Activated CD4-positive, alpha-beta T cell treated with anti-CD3 and anti-CD28 coated beads, Interleukin-2, amount 10 ng/mL, durations not matched to agents 24 days and 14 days (primary cell): ENCODE results near the gene PLAGL2. TPM values are rescaled to one million over a fixed set of nuclear protein-coding genes. Genes with fewer than 3 reads are reported as not detected.

ENCODE experiments used
- DNase-seq: peaks from one replicate; pipeline ENCODE4 v3.0.0; 2022
- H3K27ac Mint-ChIP-seq: one replicate; pipeline ENCODE4 v1.8.0; 2022; ENCODE audit warnings: mild to moderate bottlenecking, mixed read lengths
- H3K27me3 Mint-ChIP-seq: one replicate; pipeline ENCODE4 v1.8.0; 2022; ENCODE audit warnings: mixed read lengths
- H3K36me3 Mint-ChIP-seq: one replicate; pipeline ENCODE4 v1.8.0; 2022; ENCODE audit warnings: low read depth, mild to moderate bottlenecking, mixed read lengths
- H3K4me1 Mint-ChIP-seq: one replicate; pipeline ENCODE4 v1.8.0; 2021; ENCODE audit warnings: mixed read lengths
- H3K4me3 Mint-ChIP-seq: one replicate; pipeline ENCODE4 v1.8.0; 2022; ENCODE audit warnings: mild to moderate bottlenecking, moderate library complexity, mixed read lengths
- H3K9me3 Mint-ChIP-seq: one replicate; pipeline ENCODE4 v1.8.0; 2021; ENCODE audit warnings: mixed read lengths
- intact Hi-C: fragments of 100-400 bp; cut with micrococcal nuclease; formaldehyde crosslinking; loops from one replicate; pipeline ENCODE4 v1.15.1; 2023
- total RNA-seq: library from RNA; stranded (reverse); gene quantifications from 2 replicates; pipeline ENCODE4 v1.2.3, GENCODE V29; 2022

PLAGL2 gene
- total RNA-seq, 1 donor from 2014 or later = 119 TPM

DNA sequence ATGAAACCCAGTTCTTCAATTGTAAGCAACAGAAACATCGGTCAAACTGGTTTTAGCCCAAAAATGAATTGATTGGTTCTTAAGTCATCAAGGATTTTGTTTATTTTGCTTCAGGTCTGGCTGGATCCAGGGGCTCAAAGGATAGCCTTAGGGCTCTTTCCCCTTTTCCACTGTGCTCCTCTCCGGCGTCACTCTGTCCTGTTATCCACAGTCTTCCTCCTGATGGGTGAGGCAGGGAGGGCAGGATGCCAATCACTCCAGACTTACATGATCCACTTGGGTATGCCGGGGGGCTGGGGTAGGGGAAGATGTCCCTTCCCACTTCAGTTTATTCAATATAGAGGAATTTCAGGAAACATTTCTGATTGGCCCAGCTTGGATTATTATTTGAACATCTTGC lies 40.0 kb downstream of the PLAGL2 start:
- Mint-ChIP-seq H3K27ac (no peak overlapping the region), H3K4me3 (no peak overlapping the region), H3K4me1 (peaks cover 3% of the 10 kb centered on the region)

DNA sequence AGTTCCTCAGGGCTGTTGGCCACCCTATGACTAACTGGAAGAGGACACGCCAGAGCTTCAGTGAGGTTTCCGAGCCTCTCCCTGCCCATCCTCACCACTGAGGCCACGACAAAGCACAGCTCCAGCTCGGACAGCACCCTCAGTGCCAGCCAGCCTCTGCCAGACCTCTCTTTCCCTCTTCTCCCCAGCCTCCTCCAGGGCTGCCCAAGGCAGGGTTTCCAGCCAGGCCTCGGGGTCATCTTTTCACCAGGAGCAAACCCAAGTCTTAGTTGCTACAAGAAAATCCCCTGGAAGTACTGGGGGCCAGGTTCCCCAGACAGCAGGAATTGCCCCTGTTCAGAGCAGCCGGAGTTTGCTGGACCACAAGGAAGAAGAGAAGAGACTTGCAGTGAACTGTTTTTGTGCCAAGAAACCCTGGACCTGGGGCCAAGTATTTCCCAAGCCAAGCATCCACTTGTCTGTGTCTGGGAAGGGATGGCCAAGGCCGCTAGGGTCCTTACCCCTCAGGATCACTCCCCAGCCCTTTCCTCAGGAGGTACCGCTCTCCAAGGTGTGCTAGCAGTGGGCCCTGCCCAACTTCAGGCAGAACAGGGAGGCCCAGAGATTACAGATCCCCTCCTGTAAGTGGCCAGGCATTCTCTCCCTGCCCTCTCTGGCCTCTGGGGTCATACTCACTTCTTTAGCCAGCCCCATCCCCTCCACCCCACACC lies 41.6 kb downstream of the PLAGL2 start:
- intact Hi-C loops = no loop called here
- Mint-ChIP-seq H3K27ac (no peak overlapping the region), H3K27me3 (no peaks in the 10 kb centered on the region), H3K36me3 (peaks cover 51% of the 10 kb centered on the region), H3K4me3 (no peak overlapping the region), H3K9me3 (no peaks in the 10 kb centered on the region), H3K4me1 (peaks cover 3% of the 10 kb centered on the region)
- DNase-seq = no peak

More for the DNA sequence above, 40.0 kb downstream of the PLAGL2 start:
- no peaks in the 10 kb centered on the region for H3K27me3 Mint-ChIP-seq
- H3K9me3 Mint-ChIP-seq = no peaks in the 10 kb centered on the region
- H3K36me3 Mint-ChIP-seq = peaks cover 36% of the 10 kb centered on the region
- no peak for DNase-seq
- intact Hi-C loops = no loop called here

DNA sequence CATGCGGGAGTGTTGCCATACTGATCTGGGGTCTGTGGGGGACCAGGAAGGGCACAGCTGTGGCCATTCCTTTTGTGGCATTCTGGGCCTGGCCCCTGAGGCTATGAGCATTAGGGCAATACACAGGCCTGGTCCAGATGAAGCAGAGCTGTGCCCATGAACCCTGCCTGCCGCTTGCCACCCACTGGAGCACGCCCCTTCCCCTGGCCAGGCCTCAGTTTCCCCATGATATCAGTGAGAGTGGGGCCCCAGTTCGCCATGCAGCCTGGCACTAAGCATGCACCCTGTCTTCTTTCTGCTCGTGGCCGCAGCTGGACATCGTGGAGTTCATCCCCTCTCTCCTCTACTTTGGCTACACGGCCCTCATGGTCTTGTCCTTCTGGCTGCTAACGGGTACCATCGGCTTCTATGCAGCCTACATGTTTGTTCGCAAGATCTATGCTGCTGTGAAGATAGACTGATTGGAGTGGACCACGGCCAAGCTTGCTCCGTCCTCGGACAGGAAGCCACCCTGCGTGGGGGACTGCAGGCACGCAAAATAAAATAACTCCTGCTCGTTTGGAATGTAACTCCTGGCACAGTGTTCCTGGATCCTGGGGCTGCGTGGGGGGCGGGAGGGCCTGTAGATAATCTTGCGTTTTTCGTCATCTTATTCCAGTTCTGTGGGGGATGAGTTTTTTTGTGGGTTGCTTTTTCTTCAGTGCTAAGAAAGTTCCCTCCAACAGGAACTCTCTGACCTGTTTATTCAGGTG lies 42.4 kb downstream of the PLAGL2 start:
- H3K27me3 Mint-ChIP-seq = no peaks in the 10 kb centered on the region
- H3K4me3 Mint-ChIP-seq = no peak overlapping the region
- H3K27ac Mint-ChIP-seq = no peak overlapping the region
- no peaks in the 10 kb centered on the region for H3K9me3 Mint-ChIP-seq
- H3K4me1 Mint-ChIP-seq = peaks cover 3% of the 10 kb centered on the region
- intact Hi-C loops = no loop called here
- no peak for DNase-seq
- H3K36me3 Mint-ChIP-seq = peaks cover 55% of the 10 kb centered on the region

DNA sequence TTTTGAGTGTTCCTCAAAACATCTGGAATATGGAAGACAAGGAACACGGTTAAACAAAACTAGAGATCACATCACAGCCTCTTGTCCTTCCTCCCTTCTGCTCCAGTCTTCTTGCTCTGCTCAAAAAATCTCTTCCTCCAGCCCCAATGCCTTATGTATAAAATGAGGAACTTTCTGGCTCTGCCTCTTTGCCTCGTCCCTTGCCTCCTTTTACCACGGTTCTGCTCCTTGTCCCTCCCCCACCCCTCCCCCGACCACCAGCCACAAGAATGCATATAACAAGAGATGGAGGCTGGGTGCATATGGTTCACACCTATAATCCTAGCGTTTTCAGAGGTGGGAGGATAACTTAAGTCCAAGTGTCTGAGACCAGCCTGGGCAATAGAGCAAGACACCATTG lies 43.6 kb downstream of the PLAGL2 start:
- no peak for DNase-seq
- no peak overlapping the region for H3K27ac Mint-ChIP-seq
- H3K36me3 Mint-ChIP-seq = peaks cover 64% of the 10 kb centered on the region
- no peak overlapping the region for H3K4me3 Mint-ChIP-seq
- H3K27me3 Mint-ChIP-seq = no peaks in the 10 kb centered on the region
- peaks cover 3% of the 10 kb centered on the region for H3K4me1 Mint-ChIP-seq
- intact Hi-C loops = no loop called here
- H3K9me3 Mint-ChIP-seq = no peaks in the 10 kb centered on the region

DNA sequence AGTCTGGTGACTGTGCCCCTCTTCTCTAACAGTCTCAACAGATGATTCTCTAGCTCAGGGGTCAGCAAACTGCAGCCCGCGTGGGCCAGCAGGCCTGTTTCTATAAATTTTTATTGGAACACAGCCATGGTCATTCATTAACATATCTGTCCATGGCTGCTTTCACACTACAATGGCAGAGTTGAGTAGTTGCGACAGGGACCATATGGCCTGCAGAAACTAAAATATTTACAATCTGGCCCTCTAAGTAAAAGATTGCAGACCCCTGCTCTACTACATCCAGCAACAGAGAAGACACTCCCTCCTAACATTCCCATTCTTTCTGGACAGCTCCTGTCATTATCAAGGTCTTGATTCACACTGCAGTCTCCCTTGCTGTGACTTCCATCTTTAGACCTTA lies 45.2 kb downstream of the PLAGL2 start:
- Mint-ChIP-seq H3K4me1 (peaks cover 3% of the 10 kb centered on the region), H3K27me3 (no peaks in the 10 kb centered on the region), H3K27ac (no peak overlapping the region), H3K4me3 (no peak overlapping the region), H3K9me3 (no peaks in the 10 kb centered on the region), H3K36me3 (peaks cover 75% of the 10 kb centered on the region)
- no peak for DNase-seq
- intact Hi-C loops = no loop called here

DNA sequence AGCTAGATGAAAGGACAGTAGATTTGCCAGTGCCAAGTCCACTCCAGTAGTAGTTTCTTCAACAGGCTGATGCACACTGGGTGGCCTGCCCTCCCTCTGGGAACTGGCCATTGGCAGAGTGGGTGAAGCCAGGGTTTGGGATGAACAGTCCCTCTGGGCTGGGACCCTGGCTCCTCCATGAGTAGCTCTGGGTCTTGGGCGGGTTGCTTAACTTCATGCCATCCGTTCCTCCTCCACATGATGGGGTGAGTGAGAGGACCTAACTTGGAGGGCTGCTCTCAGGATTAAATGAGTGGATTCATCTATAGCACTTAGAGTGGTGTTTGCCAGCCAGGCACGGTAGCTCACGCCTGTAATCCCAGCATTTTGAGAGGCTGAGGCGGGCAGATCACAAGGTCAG lies 47.2 kb downstream of the PLAGL2 start:
- no peak overlapping the region for H3K27ac Mint-ChIP-seq
- H3K36me3 Mint-ChIP-seq = peaks cover 72% of the 10 kb centered on the region
- H3K4me3 Mint-ChIP-seq = no peak overlapping the region

DNA sequence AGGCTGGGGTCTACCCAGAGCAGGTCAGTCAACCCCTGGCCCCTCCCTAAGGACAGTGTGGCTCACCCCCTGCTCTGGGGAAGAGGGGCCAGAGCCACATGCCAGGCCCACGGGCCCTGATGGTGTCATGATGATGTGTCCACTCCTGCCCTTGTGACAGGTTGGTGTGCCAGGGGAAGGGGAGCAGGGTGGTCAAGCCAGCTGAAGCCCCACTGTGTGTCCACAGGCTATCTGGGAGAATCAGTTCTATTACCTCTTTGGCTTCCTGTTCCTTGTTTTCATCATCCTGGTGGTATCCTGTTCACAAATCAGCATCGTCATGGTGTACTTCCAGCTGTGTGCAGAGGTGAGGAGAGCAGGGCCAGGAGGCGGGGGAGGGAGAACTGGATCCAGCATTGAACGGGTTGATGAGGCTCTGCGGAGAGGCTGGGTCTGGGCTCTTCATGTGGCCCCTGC lies 47.7 kb downstream of the PLAGL2 start:
- no peak for DNase-seq
- intact Hi-C loops = no loop called here
- Mint-ChIP-seq H3K36me3 (peaks cover 70% of the 10 kb centered on the region), H3K4me3 (no peak overlapping the region), H3K27ac (no peak overlapping the region), H3K9me3 (no peaks in the 10 kb centered on the region), H3K4me1 (peaks cover 4% of the 10 kb centered on the region), H3K27me3 (no peaks in the 10 kb centered on the region)

More for the DNA sequence above, 47.2 kb downstream of the PLAGL2 start:
- H3K9me3 Mint-ChIP-seq = no peaks in the 10 kb centered on the region
- DNase-seq = no peak
- H3K4me1 Mint-ChIP-seq = peaks cover under 1% of the 10 kb centered on the region
- intact Hi-C loops = no loop called here
- no peaks in the 10 kb centered on the region for H3K27me3 Mint-ChIP-seq

DNA sequence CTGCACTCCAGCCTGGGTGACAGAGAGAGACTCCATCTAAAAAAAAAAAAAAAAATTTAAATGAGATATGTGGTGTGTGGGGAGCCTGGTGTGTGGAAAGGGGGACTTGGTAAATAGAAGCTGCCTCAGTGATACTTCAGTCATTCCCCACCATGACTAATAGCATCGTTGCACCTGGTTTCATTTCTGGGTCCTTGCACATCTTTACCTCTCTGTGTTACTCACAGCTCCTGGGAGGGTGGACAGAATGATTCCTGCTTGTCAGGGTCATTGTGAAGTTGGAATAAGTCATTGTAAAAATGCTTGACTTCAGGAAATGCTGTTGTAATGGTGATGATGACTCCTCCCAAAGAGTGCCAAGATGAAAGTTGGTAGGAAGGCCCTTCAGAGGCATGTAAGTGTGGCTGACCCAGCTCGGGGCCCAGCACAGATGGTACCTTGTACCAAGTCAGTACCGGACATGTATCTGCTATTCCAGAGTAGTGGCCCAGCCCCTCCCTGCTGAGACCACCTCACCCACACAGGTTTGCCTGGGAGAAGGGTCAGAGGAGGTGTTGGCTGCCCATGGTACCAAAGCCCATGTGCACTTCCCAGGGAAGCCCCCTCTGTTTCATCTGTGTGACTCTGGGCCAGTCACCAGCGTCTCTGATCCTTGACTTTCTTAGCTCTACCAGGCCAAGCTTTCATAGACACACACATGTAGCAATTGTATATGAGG lies 48.4 kb downstream of the PLAGL2 start:
- DNase-seq = no peak
- Mint-ChIP-seq H3K27ac (no peak overlapping the region), H3K9me3 (no peaks in the 10 kb centered on the region), H3K4me3 (no peak overlapping the region), H3K4me1 (peaks cover 7% of the 10 kb centered on the region), H3K36me3 (peaks cover 68% of the 10 kb centered on the region), H3K27me3 (no peaks in the 10 kb centered on the region)
- intact Hi-C loops = no loop called here

DNA sequence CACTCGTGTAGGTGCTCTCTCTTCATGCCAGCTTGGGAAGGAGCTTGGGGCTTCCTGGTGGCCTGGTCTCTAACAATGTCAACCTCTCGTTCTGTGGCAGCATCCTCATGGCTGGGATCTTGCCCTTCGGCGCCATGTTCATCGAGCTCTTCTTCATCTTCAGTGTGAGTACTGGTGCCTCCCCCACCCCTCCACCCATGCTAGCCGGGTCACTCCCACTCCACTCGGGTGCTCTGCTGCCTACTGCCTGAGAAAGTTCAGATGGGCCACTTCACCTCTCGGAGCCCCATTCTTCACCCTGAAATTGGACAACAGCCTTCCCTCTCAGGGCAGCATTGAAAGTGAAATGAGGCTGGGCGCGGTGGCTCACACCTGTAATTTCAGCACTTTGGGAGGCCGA lies 49.2 kb downstream of the PLAGL2 start:
- Mint-ChIP-seq H3K4me3 (no peak overlapping the region), H3K27me3 (no peaks in the 10 kb centered on the region), H3K36me3 (peaks cover 64% of the 10 kb centered on the region), H3K9me3 (no peaks in the 10 kb centered on the region), H3K4me1 (peaks cover 7% of the 10 kb centered on the region), H3K27ac (no peak overlapping the region)
- DNase-seq = no peak
- intact Hi-C loops = no loop called here

DNA sequence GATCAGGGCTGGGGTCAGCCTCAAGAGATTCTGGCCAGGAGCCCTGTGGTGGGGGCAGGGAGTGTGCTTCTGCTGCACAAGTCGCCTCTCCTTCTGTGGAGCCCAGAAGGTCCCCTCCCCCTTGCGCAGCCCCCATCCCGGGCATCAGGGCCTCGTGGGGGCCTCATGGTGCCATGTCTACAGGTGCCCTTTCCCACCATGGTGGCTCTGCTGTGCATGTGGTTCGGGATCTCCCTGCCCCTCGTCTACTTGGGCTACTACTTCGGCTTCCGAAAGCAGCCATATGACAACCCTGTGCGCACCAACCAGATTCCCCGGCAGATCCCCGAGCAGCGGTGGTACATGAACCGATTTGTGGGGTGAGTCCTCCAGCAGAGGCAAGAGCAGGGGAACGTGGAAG lies 49.9 kb downstream of the PLAGL2 start:
- no peak overlapping the region for H3K27ac Mint-ChIP-seq
- H3K9me3 Mint-ChIP-seq = no peaks in the 10 kb centered on the region
- no peak for DNase-seq
- H3K27me3 Mint-ChIP-seq = no peaks in the 10 kb centered on the region
- no peak overlapping the region for H3K4me3 Mint-ChIP-seq
- H3K4me1 Mint-ChIP-seq = peaks cover 7% of the 10 kb centered on the region
- H3K36me3 Mint-ChIP-seq = peaks cover 62% of the 10 kb centered on the region
- intact Hi-C loops = no loop called here

DNA sequence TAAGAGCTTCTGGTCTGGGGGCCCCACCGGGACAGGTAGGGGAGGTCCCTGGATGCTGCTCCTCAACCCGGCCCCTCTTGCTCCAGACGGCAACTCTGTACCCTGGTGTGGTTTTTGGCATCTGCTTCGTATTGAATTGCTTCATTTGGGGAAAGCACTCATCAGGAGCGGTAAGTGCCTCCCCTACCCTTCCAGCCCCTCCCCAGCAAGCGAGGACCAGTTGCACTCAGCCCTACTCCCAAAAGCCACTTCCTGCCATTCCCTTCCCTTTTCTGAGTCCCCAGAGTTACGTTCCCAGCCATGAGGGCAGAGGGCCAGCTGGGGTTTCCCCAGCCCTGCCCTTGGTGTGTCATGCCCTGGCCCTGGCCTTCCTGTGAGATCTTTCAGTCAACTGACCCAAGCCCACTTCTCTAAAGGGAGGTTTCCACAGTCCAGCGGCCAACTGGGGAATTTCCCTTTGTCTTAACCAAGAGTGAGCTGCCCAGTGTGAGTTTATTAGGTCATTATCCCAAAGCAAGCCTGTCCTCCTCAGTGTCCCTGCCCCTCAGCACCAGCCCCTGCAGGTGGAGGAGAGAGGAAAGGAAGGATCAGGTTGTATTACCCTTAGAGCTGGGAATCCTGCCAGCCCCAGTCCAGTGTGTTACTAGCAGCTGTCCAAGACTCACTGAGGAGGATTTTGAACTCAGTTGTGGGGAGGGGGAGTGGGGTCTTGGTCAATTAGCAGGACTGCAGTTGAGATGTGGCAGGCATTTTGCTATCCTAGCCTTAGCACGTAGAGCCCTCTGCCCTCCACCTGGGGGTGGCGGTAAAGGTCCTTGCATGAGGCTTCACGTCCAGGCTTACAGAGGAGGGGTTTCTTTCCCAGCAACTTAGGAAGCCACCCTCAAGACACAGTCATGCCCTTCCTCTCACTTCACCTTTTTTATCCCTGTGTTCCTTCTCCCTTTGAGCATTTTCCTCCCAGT lies 52.2 kb downstream of the PLAGL2 start:
- peak; percentile 67 for DNase-seq
- Mint-ChIP-seq H3K4me3 (no peak overlapping the region), H3K27ac (peak overlapping the region; percentile 22), H3K9me3 (no peaks in the 10 kb centered on the region), H3K4me1 (peaks cover 7% of the 10 kb centered on the region), H3K36me3 (peaks cover 60% of the 10 kb centered on the region), H3K27me3 (no peaks in the 10 kb centered on the region)
- intact Hi-C loops = no loop called here

DNA sequence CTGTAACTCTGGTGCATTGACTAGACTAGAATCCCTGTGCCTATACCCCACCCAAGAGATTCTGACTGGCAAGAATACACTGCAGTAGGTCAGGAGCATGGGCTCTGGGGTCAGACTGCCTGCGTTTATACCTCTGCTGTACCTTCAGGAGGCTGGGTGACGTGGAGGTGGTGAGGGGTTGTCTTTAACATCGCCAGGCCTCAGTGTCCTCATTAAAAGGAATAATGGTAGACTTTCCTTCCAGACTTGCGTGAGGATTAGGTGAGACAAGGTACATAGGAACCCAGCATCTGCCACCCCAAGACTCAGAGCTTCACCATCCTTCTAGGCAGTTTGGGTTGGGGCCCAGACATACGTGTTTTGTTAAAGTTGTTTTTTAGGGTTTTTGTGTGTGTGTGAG lies 53.8 kb downstream of the PLAGL2 start:
- peaks cover 7% of the 10 kb centered on the region for H3K4me1 Mint-ChIP-seq
- peaks cover 55% of the 10 kb centered on the region for H3K36me3 Mint-ChIP-seq
- intact Hi-C loops = no loop called here
- no peak overlapping the region for H3K27ac Mint-ChIP-seq
- H3K9me3 Mint-ChIP-seq = no peaks in the 10 kb centered on the region
- H3K4me3 Mint-ChIP-seq = no peak overlapping the region
- no peaks in the 10 kb centered on the region for H3K27me3 Mint-ChIP-seq
- DNase-seq = no peak

DNA sequence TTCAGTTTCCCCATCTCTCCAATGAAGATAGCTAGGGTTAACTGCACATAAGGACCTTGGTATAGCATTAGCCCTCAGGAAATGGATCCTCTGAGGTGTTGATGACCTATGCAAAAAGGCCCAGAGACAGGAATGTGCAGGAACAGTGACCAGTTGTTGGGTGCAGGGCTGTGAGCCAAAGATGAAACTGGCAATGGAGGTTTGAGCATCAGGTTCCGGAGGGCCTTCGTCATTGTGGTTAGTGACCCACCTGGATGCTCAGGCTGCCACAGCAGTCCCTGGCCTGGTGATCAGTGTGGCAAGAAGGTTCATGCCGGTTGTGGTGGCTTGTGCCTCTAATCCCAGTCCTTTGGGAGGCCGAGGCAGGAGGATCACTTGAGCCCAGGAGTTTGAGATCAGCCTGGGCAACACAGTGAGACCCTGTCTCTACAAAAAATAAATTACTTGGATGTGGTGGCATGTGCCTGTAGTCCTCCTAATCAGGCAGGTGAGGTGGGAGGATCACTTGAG lies 54.3 kb downstream of the PLAGL2 start:
- DNase-seq = no peak
- Mint-ChIP-seq H3K9me3 (no peaks in the 10 kb centered on the region), H3K27ac (no peak overlapping the region), H3K27me3 (no peaks in the 10 kb centered on the region), H3K4me1 (peaks cover 7% of the 10 kb centered on the region), H3K36me3 (peaks cover 51% of the 10 kb centered on the region), H3K4me3 (no peak overlapping the region)
- intact Hi-C loops = no loop called here
